Measurements from ENCODE around the gene S100A6. TPM values are rescaled to one million over a fixed set of nuclear protein-coding genes. Genes with fewer than 3 reads are reported as not detected.

Gene S100A6
- total and polyA plus RNA-seq, 3 donors from 2014 or later: 30.9 to 372 (median 57.4) TPM

DNA sequence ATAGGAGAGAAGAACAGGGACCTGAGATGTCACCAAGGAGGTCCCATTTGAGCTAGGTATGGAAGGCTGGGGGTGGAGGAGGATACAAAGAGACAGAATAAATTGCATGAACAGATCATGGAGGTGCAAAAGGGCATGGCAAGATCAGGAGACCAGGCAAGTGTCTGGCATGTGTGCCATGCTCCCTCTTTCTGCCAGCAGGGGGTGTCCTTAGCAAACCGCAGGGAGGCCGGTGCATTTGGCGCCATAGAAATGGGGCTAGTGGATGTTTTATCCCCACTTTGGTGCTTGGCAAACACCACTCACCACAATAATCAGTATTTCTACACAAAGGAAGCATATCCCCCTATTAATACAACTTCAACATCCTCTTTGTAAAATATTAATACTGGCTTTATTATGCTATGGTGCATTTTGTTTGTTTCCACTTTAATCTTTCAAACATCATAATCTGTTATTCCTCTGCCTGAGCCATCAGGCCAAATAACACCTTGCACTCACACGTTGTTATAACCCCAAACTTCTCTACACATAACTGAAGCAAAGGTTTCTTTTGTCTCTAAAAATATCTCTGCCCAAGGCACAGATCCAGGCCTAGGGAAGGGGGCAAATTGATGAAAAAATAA lies 25.9 kb downstream of the S100A6 start:
- Histone ChIP-seq H3K9me3 (no peaks in the 10 kb centered on the region), H3K36me3 (ENCODE audit: low read depth, missing control alignments) (no peaks in the 10 kb centered on the region), H3K4me3 (no peak overlapping the region), H3K27me3 (no peaks in the 10 kb centered on the region), H3K27ac (no peak overlapping the region), H3K4me1 (peaks cover 27% of the 10 kb centered on the region)
- DNase-seq: peak; percentile 43
- TF ChIP-seq, protein P1, sequence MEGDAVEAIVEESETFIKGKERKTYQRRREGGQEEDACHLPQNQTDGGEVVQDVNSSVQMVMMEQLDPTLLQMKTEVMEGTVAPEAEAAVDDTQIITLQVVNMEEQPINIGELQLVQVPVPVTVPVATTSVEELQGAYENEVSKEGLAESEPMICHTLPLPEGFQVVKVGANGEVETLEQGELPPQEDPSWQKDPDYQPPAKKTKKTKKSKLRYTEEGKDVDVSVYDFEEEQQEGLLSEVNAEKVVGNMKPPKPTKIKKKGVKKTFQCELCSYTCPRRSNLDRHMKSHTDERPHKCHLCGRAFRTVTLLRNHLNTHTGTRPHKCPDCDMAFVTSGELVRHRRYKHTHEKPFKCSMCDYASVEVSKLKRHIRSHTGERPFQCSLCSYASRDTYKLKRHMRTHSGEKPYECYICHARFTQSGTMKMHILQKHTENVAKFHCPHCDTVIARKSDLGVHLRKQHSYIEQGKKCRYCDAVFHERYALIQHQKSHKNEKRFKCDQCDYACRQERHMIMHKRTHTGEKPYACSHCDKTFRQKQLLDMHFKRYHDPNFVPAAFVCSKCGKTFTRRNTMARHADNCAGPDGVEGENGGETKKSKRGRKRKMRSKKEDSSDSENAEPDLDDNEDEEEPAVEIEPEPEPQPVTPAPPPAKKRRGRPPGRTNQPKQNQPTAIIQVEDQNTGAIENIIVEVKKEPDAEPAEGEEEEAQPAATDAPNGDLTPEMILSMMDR (IDR thresholded peaks at IDR 0.05): peak; percentile 17 to 42 (median 26)
- TF ChIP-seq POLR2A (IDR thresholded peaks at IDR 0.05): no peak
- 83 to 88% methylated on average over 4 of the region's 4 CpGs for WGBS, 2 donors
- intact Hi-C loops (cut with DNase I; ENCODE audit: low total_unique reads): loop anchor here (5.0 kb wide), 1 partner anchor 62 kb away; no protein-coding TSS in a partner anchor

DNA sequence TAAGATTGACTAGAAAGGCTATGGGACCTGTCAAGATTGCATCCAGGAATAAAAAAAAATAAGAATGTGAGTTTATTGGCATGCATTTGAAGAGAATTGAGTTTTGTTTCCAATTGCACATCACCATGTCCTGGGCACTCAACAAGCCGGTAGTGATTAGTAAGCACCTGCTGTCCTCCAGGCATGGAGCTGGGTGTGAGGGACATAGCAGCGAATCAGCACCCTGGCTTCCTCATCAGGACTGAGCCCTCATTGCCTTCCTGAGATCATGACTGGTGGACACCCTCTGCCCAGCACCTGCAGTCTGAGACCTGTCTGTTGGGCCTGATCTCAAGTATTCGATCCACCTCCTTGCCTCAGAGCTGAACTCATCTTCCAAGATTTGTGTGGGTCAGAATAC lies 26.8 kb downstream of the S100A6 start:
- H3K27ac ChIP-seq: no peak overlapping the region

DNA sequence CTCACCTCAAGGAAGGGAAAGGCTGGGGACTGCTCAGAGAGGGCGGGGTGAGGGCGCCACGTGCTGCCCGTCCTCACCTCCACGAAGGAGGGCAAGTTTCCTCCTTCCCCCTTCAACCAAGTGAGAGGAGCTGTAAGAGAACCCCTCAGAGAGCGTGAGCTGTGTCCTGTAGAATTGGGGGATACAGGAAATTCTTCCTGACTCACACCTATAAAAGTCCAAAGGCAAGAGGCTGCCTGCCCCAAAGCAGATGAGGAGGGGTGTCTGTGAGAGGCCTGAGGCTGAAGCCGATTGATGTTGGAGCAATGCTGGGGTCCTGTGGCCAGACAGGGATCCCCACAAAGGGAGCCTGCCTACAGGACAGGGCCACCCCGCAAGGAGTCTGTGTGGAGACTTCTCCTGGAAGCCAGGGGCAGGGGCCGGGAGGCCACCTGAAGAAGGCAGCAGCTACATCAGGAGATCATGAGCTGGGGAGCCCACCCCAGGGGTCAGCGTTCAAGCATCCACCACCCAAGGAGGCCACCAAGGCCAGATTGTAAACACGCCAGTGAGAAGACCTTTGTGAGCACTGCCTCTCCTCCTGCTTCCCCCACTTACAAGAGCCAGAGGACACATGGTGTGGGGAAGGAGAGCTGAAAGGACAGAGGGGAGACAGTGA lies 27.7 kb downstream of the S100A6 start:
- Histone ChIP-seq H3K4me3 (no peak overlapping the region), H3K4me1 (peaks cover 27% of the 10 kb centered on the region), H3K9me3 (no peaks in the 10 kb centered on the region), H3K27ac (peak overlapping the region in 1 of 2 donors; percentile 65), H3K36me3 (ENCODE audit: low read depth, missing control alignments) (no peaks in the 10 kb centered on the region), H3K27me3 (no peaks in the 10 kb centered on the region)
- DNase-seq: no peak
- TF ChIP-seq, protein P1 (IDR thresholded peaks at IDR 0.05): no peak
- TF ChIP-seq POLR2A (IDR thresholded peaks at IDR 0.05): no peak
- WGBS, 2 donors: 80 to 83% methylated on average over 8 to 11 of the region's 11 CpGs
- intact Hi-C loops (cut with DNase I; ENCODE audit: low total_unique reads): no loop called here

More for the DNA sequence above, 26.8 kb downstream of the S100A6 start:
- Histone ChIP-seq H3K9me3 (no peaks in the 10 kb centered on the region), H3K4me1 (peaks cover 27% of the 10 kb centered on the region), H3K27me3 (no peaks in the 10 kb centered on the region), H3K36me3 (ENCODE audit: low read depth, missing control alignments) (no peaks in the 10 kb centered on the region), H3K4me3 (no peak overlapping the region)
- DNase-seq: no peak
- no peak for TF ChIP-seq POLR2A (IDR thresholded peaks at IDR 0.05)
- TF ChIP-seq, protein P1 (IDR thresholded peaks at IDR 0.05): no peak
- WGBS, 2 donors: 92 to 95% methylated on average over 3 of the region's 3 CpGs
- intact Hi-C loops (cut with DNase I; ENCODE audit: low total_unique reads): no loop called here

DNA sequence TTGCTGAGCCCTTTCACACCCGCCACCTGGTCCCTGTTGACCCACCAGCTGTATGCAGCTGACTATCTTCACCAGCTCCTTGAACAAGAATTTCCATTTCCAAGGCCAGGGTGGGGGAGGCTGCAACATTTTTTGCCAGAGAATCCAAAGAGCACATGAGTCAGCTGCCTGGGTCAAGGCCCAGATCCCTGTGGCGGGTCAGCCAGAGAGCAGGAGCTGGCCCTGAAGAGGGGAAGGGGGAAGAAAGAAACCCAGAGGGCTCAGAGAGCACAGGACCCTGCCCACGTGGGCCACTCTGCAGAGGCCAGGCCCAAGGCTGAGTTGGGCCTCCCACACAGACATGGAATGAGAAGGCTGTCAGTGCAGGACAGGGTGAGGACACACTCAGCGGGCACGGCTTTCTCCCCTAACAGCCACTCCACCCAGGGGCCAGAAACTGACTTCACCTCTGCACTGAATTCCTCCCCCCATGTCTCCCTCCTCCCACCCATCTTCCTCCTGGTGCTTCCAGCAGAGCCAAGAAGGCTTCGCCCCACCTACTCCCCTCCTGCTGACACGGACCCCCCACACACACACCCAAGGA lies 28.9 kb downstream of the S100A6 start:
- H3K27me3 ChIP-seq: no peaks in the 10 kb centered on the region
- peak overlapping the region in 1 of 2 donors; percentile 65 for H3K27ac ChIP-seq
- intact Hi-C loops (cut with DNase I; ENCODE audit: low total_unique reads): no loop called here
- no peak overlapping the region for H3K4me3 ChIP-seq
- no peak for TF ChIP-seq POLR2A (IDR thresholded peaks at IDR 0.05)
- TF ChIP-seq, protein P1 (IDR thresholded peaks at IDR 0.05): no peak
- 21 to 55% methylated on average over 7 of the region's 7 CpGs for WGBS, 2 donors
- peak; percentile 91 for DNase-seq
- no peaks in the 10 kb centered on the region for H3K9me3 ChIP-seq
- H3K4me1 ChIP-seq: peaks cover 27% of the 10 kb centered on the region
- no peaks in the 10 kb centered on the region for H3K36me3 ChIP-seq (ENCODE audit: low read depth, missing control alignments)
